NK-92 (cell line): Measurements from ENCODE around the gene ZNF592.

Source experiments
- DNase-seq: peaks from one replicate; lab custom pipeline; 2025; ENCODE audit not compliant: unreplicated experiment; lab: John Stamatoyannopoulos, UW

Gene ZNF592

DNA sequence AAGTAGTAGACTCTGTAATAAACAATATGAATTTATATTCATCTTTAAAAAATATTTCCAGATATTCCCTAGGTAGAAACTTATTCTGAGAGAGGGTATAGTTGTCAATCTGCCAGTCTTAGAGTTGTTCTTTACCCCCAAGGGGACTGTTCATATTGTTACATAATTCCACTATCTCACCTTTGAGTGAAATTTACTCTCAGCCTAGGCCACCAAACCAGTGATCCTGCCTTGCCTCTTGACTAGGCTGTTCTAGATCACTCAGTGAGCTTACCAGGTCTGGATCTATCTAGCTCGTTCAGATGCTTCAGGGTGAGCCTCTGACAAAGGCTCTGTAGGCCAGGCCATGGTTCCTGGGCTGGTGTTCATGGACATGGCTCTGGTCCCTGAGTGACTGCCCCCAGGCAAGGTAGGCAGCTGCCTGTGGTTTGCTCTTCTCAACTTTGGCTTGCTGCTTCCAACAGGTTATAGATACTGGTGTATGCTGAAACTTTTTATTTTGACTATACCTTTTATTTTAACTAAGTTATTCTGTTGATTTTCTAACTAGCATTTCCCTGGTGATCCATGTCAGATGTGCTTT lies 27.6 kb downstream of the ZNF592 start:
- no peak for DNase-seq

DNA sequence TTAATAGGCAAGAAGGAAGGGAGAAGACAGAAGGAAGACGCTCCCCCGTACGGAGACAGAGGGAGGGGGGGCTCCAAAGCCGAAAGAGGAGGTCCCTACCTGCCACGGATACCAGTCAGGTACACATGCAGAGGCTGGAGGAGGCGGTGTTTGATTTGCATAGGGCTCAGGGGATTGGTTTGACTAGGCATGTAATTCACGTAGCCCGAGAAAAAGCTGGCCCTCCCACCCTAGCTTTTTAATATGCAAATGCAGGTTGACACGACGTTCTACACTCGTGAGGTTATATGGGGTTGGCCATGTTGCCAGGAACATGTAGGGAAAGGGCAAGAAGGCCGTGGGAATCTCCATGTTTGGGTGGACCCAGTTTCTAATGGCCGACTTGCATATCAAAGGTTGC lies 29.8 kb downstream of the ZNF592 start:
- DNase-seq, result no peak

DNA sequence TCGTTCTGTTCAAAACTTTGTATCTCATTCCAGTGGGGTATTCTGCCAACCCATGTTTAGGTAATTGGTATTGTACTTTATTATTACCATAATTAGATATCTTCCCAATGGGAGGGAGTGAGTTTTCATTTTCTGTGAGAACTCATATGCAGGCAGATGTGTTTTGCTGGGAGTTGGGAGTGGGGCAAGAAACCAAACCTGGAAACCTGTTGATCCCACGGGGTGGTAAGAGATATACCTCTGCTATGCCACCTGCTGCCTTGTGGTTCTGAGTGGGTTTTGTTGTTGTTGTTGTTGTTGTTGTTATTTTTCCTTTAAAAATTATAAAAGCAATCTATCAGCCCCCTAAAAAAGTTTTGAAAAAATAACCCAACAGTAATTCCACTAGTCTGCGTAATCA lies 32.1 kb downstream of the ZNF592 start:
- no peak for DNase-seq

DNA sequence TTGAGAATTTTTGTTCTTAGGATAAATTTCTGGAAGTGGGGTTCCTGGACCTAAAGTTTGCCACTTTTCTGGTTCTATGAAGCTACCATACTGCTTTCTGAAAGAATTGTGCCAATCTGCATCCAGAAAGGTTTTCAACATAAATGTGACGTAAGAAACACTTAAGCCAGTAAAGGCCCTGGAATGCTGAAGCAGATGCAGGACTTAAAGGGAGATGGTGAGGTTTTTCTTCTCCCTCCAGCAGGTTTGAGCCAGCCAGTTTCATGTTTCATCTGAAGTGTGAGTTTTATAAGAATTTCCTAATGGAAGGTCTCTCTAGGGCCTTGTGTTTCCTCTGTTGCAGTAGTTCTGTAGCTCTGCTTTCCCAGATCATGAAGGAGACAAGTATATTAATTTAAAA lies 33.1 kb downstream of the ZNF592 start:
- DNase-seq, result no peak

DNA sequence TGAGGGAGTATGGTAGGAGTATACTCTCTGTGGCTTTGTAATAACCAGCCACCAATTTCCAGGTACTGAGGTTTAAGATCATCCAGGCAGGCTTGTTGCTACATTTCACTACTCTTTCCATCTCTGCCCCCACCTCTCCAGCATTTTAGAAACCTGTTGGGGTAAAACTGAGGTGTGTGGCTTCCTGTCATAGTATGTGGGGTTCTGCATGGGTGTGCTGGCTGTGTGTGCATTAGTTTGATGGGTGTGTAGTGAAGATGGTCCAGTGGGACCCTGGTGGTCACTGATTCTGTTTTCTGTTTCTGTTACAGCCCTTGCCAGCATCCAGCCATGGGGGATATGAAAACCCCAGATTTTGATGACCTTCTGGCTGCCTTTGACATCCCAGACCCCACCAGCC lies 34.0 kb downstream of the ZNF592 start:
- no peak for DNase-seq

DNA sequence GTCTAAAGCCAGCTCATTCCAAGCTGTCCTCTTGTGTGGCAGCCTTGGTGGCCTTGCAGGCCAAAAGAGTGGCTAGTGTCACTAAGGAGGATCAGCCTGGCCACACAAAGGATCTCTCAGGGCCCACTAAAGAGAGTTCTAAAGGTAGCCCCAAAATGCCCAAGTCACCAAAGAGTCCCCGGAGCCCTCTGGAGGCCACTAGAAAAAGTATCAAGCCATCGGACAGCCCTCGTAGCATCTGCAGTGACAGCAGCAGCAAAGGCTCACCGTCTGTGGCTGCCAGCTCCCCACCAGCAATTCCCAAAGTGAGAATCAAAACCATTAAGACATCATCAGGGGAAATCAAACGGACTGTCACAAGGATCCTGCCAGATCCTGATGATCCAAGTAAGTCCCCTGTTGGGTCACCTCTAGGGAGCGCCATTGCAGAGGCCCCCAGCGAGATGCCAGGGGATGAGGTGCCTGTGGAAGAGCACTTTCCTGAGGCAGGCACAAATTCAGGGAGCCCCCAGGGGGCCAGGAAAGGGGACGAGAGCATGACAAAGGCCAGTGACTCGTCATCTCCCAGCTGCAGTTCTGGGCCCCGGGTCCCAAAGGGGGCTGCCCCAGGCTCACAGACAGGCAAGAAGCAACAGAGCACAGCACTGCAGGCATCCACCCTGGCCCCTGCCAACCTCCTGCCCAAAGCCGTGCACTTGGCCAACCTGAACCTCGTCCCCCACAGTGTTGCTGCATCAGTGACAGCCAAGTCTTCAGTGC lies 35.3 kb downstream of the ZNF592 start:
- DNase-seq, result no peak

DNA sequence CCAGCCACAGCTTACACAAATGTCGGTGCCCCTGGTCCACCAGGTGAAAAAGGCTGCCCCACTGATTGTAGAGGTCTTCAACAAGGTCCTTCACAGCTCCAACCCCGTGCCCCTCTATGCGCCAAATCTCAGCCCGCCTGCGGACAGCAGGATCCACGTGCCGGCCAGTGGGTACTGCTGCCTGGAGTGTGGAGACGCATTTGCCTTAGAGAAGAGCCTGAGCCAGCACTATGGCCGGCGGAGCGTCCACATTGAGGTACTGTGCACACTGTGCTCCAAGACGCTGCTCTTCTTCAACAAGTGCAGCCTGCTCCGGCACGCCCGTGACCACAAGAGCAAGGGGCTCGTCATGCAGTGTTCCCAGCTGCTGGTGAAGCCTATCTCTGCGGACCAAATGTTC lies 35.9 kb downstream of the ZNF592 start:
- DNase-seq, result no peak

DNA sequence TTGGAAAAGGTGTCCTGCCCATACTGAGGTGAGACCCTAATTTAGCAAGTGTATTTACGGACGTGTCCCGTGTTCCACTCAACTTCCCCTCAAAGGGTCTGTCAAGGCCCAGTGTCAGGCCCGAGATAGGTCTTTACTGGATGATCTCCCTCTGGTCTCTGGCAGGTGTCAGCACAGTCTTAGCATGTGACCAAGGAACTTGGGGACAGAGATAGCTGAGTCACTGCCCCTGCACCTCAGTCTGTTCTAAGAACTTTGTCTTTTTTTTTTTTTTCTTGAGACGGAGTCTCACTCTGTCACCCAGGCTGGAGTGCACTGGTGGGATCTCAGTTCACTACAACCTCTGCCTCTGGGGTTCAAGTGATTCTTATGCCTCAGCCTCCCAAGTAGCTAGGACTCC lies 36.7 kb downstream of the ZNF592 start:
- no peak for DNase-seq

DNA sequence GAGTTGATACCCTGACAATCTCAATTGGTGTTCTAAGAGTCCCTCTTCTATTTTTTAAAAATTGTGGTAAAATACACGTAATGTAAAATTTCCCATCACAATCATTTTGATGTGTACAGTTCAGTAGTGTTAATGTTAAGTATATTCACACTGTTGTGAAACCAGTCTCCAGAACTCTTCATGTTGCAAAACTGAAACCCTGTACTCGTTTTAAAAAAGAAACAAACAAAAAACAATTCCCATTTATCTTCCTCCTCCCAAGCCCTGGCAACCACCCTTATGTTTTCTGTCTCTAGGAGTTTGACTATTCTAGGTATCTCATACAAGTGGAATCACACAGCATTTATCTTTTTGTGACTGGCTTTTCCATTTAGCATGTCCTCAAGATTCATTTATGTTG lies 40.1 kb downstream of the ZNF592 start:
- DNase-seq, result no peak

DNA sequence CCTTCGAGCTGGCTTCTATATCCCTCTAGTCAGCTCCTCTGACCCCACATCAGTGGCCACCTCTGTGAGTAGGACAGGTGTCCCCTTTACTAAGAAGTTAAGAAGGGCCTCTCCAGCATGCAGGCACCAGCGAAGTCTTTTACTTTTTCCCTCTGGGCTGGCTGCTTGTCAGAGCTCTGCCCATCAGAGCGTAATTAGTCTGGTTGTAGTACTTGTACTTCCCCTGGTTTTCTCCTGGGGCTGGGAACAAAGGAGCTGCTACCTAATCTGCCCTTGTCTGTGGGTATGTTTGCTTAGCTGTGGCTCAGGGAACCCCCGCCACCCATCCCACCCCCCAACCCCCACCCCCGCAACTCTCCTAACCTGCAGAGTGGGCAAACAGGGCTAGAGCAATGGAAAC lies 41.4 kb downstream of the ZNF592 start:
- DNase-seq, result no peak

DNA sequence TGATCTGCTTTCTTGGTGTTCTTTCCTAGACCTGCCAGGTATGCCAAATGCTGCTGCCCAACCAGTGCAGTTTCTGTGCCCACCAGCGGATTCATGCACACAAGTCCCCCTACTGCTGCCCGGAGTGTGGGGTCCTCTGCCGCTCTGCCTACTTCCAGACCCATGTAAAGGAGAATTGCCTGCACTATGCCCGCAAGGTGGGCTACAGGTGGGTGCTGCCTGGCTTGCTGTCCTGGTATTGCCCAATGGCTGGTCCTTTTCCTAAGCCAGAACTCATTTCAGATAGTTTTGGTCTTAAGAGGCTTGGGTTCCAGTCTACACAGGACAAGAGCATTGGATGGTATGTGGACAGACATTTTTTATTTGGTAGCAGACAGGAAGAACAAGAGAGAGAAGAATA lies 42.3 kb downstream of the ZNF592 start:
- no peak for DNase-seq

DNA sequence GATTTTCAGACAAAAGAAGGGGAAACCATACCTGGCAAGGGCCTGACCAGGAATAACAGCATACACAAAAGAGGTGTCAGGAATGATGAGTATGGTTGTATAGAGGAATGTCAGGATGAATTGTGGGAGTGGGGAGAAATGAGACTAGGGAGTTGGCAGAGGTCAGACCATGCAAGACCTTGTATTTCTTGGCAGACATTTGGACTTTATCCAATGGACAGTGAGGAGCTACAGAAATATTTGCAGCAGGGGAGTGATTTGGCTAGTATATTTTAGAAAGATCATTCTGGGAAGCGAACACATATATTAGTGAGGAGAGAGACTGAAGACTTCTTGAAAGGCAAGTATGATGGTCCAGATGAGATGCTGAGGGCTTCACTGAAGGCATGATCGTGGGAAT lies 43.4 kb downstream of the ZNF592 start:
- no peak for DNase-seq

DNA sequence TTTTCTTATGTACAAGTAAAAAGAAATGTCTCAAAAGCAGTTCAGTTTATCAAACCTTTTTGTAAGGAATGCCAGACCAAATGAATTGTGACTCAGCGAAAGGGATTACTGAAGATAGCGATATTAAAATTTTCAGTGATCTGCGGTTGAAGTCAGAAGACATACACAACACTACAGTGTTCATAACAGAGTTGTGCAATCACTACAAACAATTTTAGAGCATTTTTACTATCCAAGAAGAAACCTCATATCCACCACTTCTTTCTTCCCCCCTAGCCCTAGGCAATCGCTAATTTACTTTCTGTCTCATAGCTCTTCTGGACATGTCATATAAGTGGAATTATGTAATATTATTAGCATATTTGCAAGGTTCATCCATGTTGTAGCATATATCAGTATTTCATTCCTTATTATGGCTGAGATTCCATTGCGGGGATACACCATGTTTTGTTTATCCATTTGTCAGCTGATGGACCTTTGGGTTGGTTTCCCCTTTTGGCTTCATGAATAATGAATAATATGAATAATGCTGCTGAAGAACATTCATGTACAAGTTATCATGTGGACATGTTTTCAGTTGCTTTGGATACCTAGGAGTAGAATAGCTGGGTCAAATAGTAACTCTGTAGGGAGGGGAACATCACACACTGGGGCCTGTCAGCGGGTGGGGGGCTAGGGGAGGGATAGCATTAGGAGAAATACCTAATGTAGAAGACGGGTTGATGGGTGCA lies 45.2 kb downstream of the ZNF592 start:
- DNase-seq, result no peak

DNA sequence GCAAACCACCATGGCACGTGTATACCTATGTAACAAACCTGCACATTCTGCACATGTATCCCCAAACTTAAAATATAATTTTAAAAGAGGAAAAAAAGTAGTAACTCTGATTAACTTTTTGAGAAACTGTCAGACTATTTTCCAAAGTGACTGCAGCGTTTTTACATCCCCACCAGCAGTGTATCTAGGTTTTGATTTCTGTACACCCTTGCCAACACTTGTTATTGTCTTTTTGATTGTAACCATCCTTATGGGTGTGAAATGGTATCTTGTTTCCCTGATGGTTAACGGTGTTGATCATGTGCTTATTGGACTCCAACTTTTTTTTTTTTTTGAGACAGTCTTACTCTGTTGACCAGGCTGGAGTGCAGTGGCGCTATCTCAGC lies 45.8 kb downstream of the ZNF592 start:
- no peak for DNase-seq

DNA sequence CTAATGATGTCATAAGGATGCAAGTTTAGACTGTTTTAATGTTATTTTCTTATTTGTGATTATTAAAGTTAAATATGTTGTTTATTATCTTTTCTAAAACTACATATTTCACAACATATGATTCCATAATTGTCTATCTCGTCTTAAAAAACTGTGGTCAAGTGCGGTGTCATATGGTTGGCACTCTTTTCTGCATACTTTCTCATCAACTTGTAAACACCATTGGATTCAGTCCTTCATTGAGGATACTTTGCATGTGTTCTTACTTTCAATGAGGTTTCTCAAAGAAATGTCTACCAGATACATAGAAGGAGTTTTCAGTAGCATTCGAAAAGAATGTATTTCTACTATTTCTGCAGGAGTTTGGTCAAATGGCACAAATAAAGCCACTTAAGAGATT lies 46.8 kb downstream of the ZNF592 start:
- DNase-seq, result no peak

DNA sequence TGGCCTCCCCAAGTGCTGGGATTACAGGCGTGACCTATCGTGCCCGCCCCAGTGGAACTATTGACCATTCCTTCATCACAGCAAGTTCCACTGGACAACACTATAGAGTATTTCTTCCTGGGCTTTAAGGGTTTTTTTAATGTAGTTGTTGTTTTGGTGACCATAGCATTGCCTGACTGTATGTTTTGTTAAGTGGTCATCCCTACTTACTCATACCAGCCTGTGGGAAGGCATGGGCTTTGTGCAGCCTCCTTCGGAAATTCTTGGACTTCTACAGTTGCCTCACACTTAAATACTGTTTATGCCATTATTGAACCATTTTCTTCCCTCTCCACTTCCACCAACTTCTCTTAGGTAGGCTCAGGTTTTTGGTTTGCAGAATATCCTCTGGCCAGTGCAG lies 48.8 kb downstream of the ZNF592 start:
- DNase-seq, result no peak

DNA sequence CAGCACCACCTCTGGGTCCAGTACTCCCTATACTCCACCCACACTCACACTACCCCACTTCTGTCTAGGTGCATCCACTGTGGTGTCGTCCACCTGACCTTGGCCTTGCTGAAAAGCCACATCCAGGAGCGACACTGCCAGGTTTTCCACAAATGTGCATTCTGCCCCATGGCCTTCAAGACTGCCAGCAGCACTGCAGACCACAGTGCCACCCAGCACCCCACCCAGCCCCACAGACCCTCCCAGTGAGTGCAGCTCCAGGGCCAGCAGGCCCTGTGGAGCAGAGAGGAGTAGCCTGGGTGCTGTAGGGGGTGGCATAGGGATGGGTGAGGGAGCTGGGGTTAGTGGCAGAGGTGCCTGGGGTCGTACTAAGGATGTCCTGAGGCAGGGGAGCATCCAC lies 49.4 kb downstream of the ZNF592 start:
- no peak for DNase-seq

DNA sequence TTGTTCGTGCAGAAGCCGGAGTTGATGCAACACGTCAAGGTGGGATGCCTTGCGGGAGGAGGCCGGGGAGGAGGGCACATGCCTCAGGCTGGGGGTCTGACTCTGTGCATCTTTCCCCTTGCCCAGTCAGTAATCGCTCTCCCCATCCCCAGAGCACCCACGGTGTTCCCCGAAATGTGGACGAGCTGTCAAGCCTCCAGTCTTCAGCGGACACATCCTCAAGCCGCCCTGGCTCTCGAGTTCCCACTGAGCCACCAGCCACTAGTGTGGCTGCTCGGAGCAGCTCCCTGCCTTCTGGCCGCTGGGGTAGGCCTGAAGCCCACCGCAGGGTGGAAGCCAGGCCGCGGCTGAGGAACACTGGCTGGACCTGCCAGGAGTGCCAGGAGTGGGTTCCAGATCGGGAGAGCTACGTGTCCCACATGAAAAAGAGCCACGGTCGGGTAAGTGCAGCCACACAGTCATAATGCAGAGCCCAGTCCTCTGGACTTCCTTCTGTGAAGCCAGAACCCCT lies 50.1 kb downstream of the ZNF592 start:
- no peak for DNase-seq

DNA sequence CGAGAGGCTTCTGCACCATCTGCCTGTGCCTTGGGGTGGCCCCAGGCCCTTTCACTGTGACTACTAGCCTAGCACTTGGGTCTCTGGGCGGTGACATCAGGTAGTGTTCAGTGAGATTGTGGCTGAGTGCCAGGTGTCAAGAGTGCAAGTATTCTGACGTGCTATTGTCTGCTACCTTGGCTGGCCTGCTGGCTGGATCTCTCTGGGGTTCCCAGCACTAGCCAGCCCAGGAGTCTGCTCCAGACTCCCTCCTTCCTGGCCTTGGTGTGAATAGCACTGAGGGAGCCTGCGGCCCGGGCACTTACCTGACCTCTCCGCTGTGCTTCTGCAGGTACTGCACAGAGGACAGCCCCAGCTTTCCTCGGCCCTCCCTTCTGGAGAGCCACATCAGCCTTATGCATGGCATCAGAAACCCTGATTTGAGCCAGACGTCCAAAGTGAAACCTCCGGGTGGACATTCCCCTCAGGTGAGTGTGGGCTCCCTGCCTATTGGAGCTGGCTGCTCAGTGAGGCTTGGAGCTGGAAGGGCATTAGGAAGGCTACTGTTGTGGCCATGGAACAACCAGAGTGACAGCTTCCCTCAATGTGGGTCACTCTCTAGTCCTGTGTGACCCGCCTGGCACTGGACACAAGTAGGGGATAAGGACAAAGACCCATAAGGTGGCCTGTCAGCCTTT lies 51.3 kb downstream of the ZNF592 start:
- no peak for DNase-seq

DNA sequence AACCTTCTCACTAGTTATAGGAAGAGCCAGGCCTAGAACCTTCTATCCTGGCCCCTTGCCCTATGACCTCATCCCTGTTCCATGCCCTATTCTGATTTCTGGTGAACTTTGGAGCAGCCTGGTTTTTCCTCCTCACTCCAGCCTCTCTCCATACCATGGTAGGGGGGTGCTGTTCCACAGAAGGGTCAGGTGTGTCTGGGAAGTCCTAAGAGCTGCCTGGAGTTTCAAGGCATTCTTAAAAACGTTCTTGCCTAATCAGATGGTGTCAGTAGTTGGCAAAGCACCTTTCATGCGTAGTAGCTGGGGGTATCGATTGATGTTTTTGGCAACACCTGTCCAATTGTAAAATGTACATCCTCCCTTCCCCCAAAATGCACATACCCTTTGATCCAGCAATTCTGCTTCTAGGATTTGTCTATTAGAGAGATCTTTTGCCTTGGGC lies 52.0 kb downstream of the ZNF592 start:
- DNase-seq, result no peak

DNA sequence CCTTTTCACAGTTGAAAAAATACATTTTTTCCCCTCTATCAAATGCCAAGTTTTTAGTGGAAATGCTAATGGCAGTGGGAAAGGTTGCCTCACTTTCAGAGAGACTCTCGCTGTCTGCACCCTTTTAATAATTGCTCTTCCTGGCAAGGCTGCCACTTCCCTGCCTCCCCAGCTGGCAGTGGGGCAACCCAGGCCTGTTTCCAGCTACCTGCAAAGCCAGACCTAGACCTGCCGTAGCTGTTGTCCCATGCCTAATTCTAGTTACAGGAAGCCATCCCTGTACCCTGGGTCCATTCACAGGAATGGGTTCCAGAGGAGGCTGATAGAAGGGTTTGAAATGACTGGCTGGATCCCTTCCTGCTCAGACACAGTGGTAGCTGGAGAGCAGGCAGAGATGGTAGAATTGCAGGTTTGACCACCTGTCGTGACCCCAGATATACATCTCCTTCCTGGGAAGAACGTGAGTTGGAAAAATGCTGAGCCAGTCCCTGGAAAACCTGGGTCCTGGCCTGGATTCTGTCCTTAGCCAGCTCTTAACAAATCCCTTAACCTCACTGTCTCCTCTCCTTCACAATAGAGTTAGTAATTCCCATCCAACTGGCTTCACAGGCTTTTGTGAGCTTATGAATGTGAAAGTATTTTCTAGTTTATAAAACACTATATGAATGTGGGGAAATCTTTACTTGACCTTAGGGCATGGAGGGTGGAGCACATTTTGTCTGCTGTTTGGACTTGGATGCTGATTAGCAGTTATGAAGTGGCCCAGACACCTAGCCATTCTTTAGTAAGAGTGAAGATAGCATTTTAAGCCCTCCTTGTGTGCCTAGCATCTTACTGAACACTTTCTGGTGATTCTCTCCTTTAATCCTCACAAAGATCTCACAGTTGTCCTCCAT lies 55.9 kb downstream of the ZNF592 start:
- DNase-seq, result no peak
